ENCODE results near the gene ORC5.

DNA sequence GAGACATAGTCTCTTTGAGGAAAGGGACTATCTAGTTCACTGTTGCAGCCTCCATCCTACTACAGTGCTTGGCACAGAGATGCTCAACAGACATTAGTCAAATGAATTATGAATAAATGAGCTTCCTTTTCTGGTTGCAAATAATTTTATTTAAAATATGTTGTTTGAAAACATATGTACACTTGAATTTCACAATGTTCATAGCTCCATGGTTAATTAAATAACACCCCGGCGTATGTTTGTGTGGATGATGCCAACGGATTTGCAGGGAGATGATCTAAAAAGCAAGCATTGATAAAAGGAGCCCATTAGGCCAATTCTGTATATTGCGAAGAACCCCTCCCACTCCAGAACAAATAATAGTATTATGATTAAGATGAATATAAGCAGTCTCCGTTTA lies 47.8 kb upstream of the ORC5 start:
- TF ChIP-seq POLR2AphosphoS5 (IDR thresholded peaks at IDR 0.05; ENCODE audit: low read depth, low read length) (no peak), TAF1 (IDR thresholded peaks at IDR 0.05; ENCODE audit: borderline replicate concordance, insufficient read depth, low read length) (no peak)
- TF ChIP-seq, protein P1, sequence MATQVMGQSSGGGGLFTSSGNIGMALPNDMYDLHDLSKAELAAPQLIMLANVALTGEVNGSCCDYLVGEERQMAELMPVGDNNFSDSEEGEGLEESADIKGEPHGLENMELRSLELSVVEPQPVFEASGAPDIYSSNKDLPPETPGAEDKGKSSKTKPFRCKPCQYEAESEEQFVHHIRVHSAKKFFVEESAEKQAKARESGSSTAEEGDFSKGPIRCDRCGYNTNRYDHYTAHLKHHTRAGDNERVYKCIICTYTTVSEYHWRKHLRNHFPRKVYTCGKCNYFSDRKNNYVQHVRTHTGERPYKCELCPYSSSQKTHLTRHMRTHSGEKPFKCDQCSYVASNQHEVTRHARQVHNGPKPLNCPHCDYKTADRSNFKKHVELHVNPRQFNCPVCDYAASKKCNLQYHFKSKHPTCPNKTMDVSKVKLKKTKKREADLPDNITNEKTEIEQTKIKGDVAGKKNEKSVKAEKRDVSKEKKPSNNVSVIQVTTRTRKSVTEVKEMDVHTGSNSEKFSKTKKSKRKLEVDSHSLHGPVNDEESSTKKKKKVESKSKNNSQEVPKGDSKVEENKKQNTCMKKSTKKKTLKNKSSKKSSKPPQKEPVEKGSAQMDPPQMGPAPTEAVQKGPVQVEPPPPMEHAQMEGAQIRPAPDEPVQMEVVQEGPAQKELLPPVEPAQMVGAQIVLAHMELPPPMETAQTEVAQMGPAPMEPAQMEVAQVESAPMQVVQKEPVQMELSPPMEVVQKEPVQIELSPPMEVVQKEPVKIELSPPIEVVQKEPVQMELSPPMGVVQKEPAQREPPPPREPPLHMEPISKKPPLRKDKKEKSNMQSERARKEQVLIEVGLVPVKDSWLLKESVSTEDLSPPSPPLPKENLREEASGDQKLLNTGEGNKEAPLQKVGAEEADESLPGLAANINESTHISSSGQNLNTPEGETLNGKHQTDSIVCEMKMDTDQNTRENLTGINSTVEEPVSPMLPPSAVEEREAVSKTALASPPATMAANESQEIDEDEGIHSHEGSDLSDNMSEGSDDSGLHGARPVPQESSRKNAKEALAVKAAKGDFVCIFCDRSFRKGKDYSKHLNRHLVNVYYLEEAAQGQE (IDR thresholded peaks at IDR 0.05; ENCODE audit: insufficient read depth in 1 of 2, low read depth in 2 of 2, low read length in 2 of 2) = no peak

All from PFSK-1 (cell line).